CD4-positive, alpha-beta memory T cell (primary cell): Measurements from ENCODE around the gene IKBKE. TPM values are rescaled to one million over a fixed set of nuclear protein-coding genes. Genes with fewer than 3 reads are reported as not detected.
A peak's percentile ranks its signal among the peaks of the same experiment; 100 is the strongest.

ENCODE experiments used
- CTCF ChIA-PET: fragments of 350-600 bp; sonication (Branson Sonifier 250); formaldehyde crosslinking; loops from one replicate; lab custom pipeline; 2021; ENCODE audit warnings: inconsistent platforms; ENCODE audit not compliant: partially characterized antibody; lab: Charles Lee
- POLR2A ChIA-PET: fragments of 350-600 bp; sonication (Branson Sonifier 250); formaldehyde crosslinking; loops from one replicate; lab custom pipeline; 2021; ENCODE audit not compliant: partially characterized antibody; lab: Charles Lee
- DNase-seq, 5 donors: peaks; one replicate each; pipeline versions ENCODE4 v3.0.0 to v3.0.0-alpha.2; 2020 to 2022; ENCODE audit warnings: mixed read lengths in 1 of 5
- H3K27ac ChIP-seq: one replicate; pipeline ENCODE4 v1.7.0; 2013; ENCODE audit warnings: low read depth, low read length
- H3K27me3 ChIP-seq: 2 replicates; pipeline ENCODE4 v1.7.0; 2013; ENCODE audit warnings: mild to moderate bottlenecking, low read length, moderate library complexity; ENCODE audit not compliant: insufficient read depth
- H3K36me3 ChIP-seq: 2 replicates; pipeline ENCODE4 v1.7.0; 2013; ENCODE audit warnings: mild to moderate bottlenecking, low read length, moderate library complexity; ENCODE audit not compliant: insufficient read depth
- H3K4me1 ChIP-seq: 2 replicates; pipeline ENCODE4 v1.7.0; 2013; ENCODE audit warnings: mild to moderate bottlenecking, low read length, moderate library complexity; ENCODE audit not compliant: insufficient read depth
- H3K4me3 ChIP-seq, 2 donors: one replicate each; pipeline ENCODE4 v1.7.0; 2013; ENCODE audit warnings: low read length in 2 of 2, mild to moderate bottlenecking in 1 of 2
- H3K9me3 ChIP-seq, 2 donors: one replicate each; pipeline ENCODE4 v1.7.0; 2013; ENCODE audit warnings: low read length in 2 of 2, control low read depth in 1 of 2; ENCODE audit not compliant: control insufficient read depth in 1 of 2
- H3K27ac Mint-ChIP-seq, 7 donors: one replicate each; pipeline ENCODE4 v1.8.0; 2020 to 2021; ENCODE audit warnings: mixed read lengths in 7 of 7, mild to moderate bottlenecking in 6 of 7, inconsistent platforms in 3 of 7, moderate library complexity in 3 of 7
- H3K27me3 Mint-ChIP-seq, 2 donors: one replicate each; pipeline ENCODE4 v1.8.0; 2020 to 2021; ENCODE audit warnings: mixed read lengths in 2 of 2
- H3K36me3 Mint-ChIP-seq, 2 donors: one replicate each; pipeline ENCODE4 v1.8.0; 2020 to 2021; ENCODE audit warnings: mixed read lengths in 2 of 2, inconsistent platforms in 1 of 2, mild to moderate bottlenecking in 1 of 2
- H3K4me1 Mint-ChIP-seq, 4 donors: one replicate each; pipeline ENCODE4 v1.8.0; 2020 to 2021; ENCODE audit warnings: mixed read lengths in 4 of 4, mild to moderate bottlenecking in 1 of 4
- H3K4me3 Mint-ChIP-seq, 8 donors: one replicate each; pipeline ENCODE4 v1.8.0; 2020 to 2021; ENCODE audit warnings: mixed read lengths in 8 of 8, mild to moderate bottlenecking in 7 of 8, moderate library complexity in 6 of 8, inconsistent platforms in 3 of 8
- H3K9me3 Mint-ChIP-seq, 8 donors: one replicate each; pipeline ENCODE4 v1.8.0; 2020 to 2021; ENCODE audit warnings: mixed read lengths in 8 of 8, mild to moderate bottlenecking in 5 of 8, inconsistent platforms in 3 of 8, moderate library complexity in 1 of 8
- intact Hi-C: fragments of 100-400 bp; cut with micrococcal nuclease; formaldehyde crosslinking; loops from one replicate; pipeline ENCODE4 v1.15.1; 2023
- microRNA-seq: library from miRNA; unstranded; fragments of <30 nt; microRNA quantifications from one replicate; pipeline ENCODE4 v1.2.0, GENCODE V29; 2021; ENCODE audit warnings: borderline replicate concordance, borderline number of aligned reads, borderline microRNAs expressed, mixed read lengths
- polyA plus RNA-seq, 2 donors: library from polyadenylated mRNA; unstranded; fragments of 300-500 nt; fragmentation: Illumina TruSeq; gene quantifications; one replicate each; pipeline ENCODE4 v1.2.3, GENCODE V29; 2021
- total RNA-seq, 2 experiments: library from RNA; stranded (reverse); gene quantifications; one replicate each; pipeline ENCODE4 v1.2.3, GENCODE V29; 2021

Gene IKBKE
- total and polyA plus RNA-seq, 4 experiments from 2014 or later = 46.8 to 92.3 (median 69.0) TPM

- Histone ChIP-seq H3K9me3 (no peaks in the 10 kb centered on the region), H3K27ac (no peak overlapping the region), H3K27me3 (no peaks in the 10 kb centered on the region), H3K36me3 (no peaks in the 10 kb centered on the region), H3K4me1 (peaks cover 10% of the 10 kb centered on the region), H3K4me3 (no peak overlapping the region)
- intact Hi-C loops = no loop called here
- H3K36me3 Mint-ChIP-seq = no peaks in the 10 kb centered on the region
- CTCF ChIA-PET = interaction anchor here (1.3 to 11.3 kb wide), 4 partner anchors 16 to 79 kb away, joined by 3 to 550 read pairs (median 106); partner anchors contain the start of gene EIF2D
- no peaks in the 10 kb centered on the region for H3K9me3 Mint-ChIP-seq
- POLR2A ChIA-PET = interaction anchor here (0.6 to 1.0 kb wide), 2 partner anchors 35 to 41 kb away, joined by 3 to 4 read pairs; no protein-coding TSS in a partner anchor
- DNase-seq = no peak
- peaks cover 5 to 15% (median 11%) of the 10 kb centered on the region in 4 donors for H3K4me1 Mint-ChIP-seq
- peak overlapping the region in 2 of 7 donors; percentile 17 to 53 for H3K27ac Mint-ChIP-seq
- H3K27me3 Mint-ChIP-seq = no peaks in the 10 kb centered on the region
- H3K4me3 Mint-ChIP-seq = no peak overlapping the region
These were observed 71.1 kb downstream of the IKBKE start for GRCh38 chr1:206541236-206541833.

GRCh38 chr1:206544562-206545257 lies 74.4 kb downstream of the IKBKE start:
- peak overlapping the region in 2 of 8 donors; percentile 6 to 52 for H3K4me3 Mint-ChIP-seq
- Histone ChIP-seq H3K9me3 (no peaks in the 10 kb centered on the region), H3K27ac (no peak overlapping the region), H3K27me3 (no peaks in the 10 kb centered on the region), H3K4me3 (no peak overlapping the region), H3K4me1 (peaks cover 10% of the 10 kb centered on the region), H3K36me3 (no peaks in the 10 kb centered on the region)
- ChIA-PET POLR2A (interaction anchor here (0.5 to 5.3 kb wide), 11 partner anchors 12 to 122 kb away, joined by 3 to 82 read pairs (median 5); partner anchors contain the start of genes EIF2D and IKBKE), CTCF (interaction anchor here (0.7 to 11.3 kb wide), 41 partner anchors 8 to 315 kb away, joined by 3 to 550 read pairs (median 4); partner anchors contain the start of genes DYRK3, EIF2D, IKBKE and RASSF5)
- peak; percentile 66 to 83 (median 76) for DNase-seq
- peaks cover 5 to 15% (median 11%) of the 10 kb centered on the region in 4 donors for H3K4me1 Mint-ChIP-seq
- H3K36me3 Mint-ChIP-seq = no peaks in the 10 kb centered on the region
- no peaks in the 10 kb centered on the region for H3K27me3 Mint-ChIP-seq
- H3K9me3 Mint-ChIP-seq = no peaks in the 10 kb centered on the region
- intact Hi-C loops = loop anchor here (1.0 kb wide), 3 partner anchors 12 to 120 kb away; no protein-coding TSS in a partner anchor
- peak overlapping the region in 5 of 7 donors; percentile 27 to 77 (median 60) for H3K27ac Mint-ChIP-seq

GRCh38 chr1:206545351-206545750 lies 75.1 kb downstream of the IKBKE start:
- Histone ChIP-seq H3K9me3 (no peaks in the 10 kb centered on the region), H3K4me3 (no peak overlapping the region), H3K36me3 (no peaks in the 10 kb centered on the region), H3K4me1 (peaks cover 10% of the 10 kb centered on the region), H3K27me3 (no peaks in the 10 kb centered on the region), H3K27ac (no peak overlapping the region)
- no peak overlapping the region for H3K4me3 Mint-ChIP-seq
- no peaks in the 10 kb centered on the region for H3K36me3 Mint-ChIP-seq
- intact Hi-C loops = loop anchor here (1.0 kb wide), 3 partner anchors 11 to 119 kb away; no protein-coding TSS in a partner anchor
- H3K27me3 Mint-ChIP-seq = no peaks in the 10 kb centered on the region
- peak overlapping the region in 4 of 7 donors; percentile 10 to 77 (median 53) for H3K27ac Mint-ChIP-seq
- no peak for DNase-seq
- POLR2A ChIA-PET = interaction anchor here (0.5 to 5.3 kb wide), 9 partner anchors 11 to 121 kb away, joined by 3 to 82 read pairs (median 8); partner anchors contain the start of genes EIF2D and IKBKE
- CTCF ChIA-PET = interaction anchor here (0.6 to 11.3 kb wide), 42 partner anchors 9 to 1015 kb away, joined by 3 to 550 read pairs (median 4); partner anchors contain the start of genes DYRK3, EIF2D, IKBKE and RASSF5
- no peaks in the 10 kb centered on the region for H3K9me3 Mint-ChIP-seq
- H3K4me1 Mint-ChIP-seq = peaks cover 5 to 19% (median 12%) of the 10 kb centered on the region in 4 donors

Small RNAs within 50 kb of the gene (microRNA-seq; reads per million reads assigned to microRNA genes)
- 1.7 reads per million for gene MIR6769B

Other genes starting within 250 kb of the IKBKE start
- 100 to 1,000 TPM; 186 to 190 TPM for gene RASSF5, start 37.1 kb downstream of the IKBKE start, total RNA-seq
- 100 to 1,000 TPM; 249 to 298 TPM for gene RASSF5, start 37.1 kb downstream of the IKBKE start, polyA plus RNA-seq
- gene EIF2D, start 142.0 kb downstream of the IKBKE start, total RNA-seq = 10 to 100 TPM; 53.5 to 54.5 TPM
- gene EIF2D, start 142.0 kb downstream of the IKBKE start, polyA plus RNA-seq = 10 to 100 TPM; 33.5 to 38.9 TPM
- 1 to 10 TPM in 1 of 2 experiments, under 1 TPM in 1; 0.78 to 1.2 TPM for gene DYRK3, start 165.1 kb downstream of the IKBKE start, total RNA-seq
- under 1 TPM in 1 of 2 donors, not detected in 1; 0.22 TPM for gene DYRK3, start 165.1 kb downstream of the IKBKE start, polyA plus RNA-seq
- gene MAPKAPK2, start 214.4 kb downstream of the IKBKE start, total RNA-seq = 10 to 100 TPM; 71.7 to 72.8 TPM
- gene MAPKAPK2, start 214.4 kb downstream of the IKBKE start, polyA plus RNA-seq = 1 to 10 TPM; 1.3 to 3.9 TPM